IMR-90 (cell line): ENCODE results near the gene S100A13. TPM values are rescaled to one million over a fixed set of nuclear protein-coding genes. Genes with fewer than 3 reads are reported as not detected.

Source experiments
- ATAC-seq: fragments of 200-7000 bp; cut with Tn5 transposase; 2 replicates; pipeline ENCODE4 v1.9.1; 2020; ENCODE audit warnings: low read depth, mild to moderate bottlenecking, moderate library complexity
- BruUV-seq: library from RNA; stranded (reverse); fragments of 400-500 nt; replicated peaks from 2 replicates; lab custom pipeline; 2021; lab: Mats Ljungman, UMichigan
- CTCF ChIA-PET: fragments of 300-600 bp; formaldehyde crosslinking; extraction: SDS; loops from one replicate; lab custom pipeline; 2021; ENCODE audit warnings: antibody characterized with exemption; lab: Yijun Ruan, JAX
- POLR2A ChIA-PET: fragments of 300-600 bp; sonication (Branson Sonifier 250); formaldehyde crosslinking; loops from one replicate; lab custom pipeline; 2022; ENCODE audit warnings: antibody characterized with exemption; ENCODE audit not compliant: unreplicated experiment; lab: Charles Lee
- DNase-seq: peaks from one replicate; pipeline ENCODE4 v3.0.0; 2013
- H2AFZ ChIP-seq: replicated peaks from 2 replicates; pipeline ENCODE3; 2013; ENCODE audit warnings: low read length, mild to moderate bottlenecking; ENCODE audit not compliant: poor library complexity
- H2AK5ac ChIP-seq: 2 replicates; pipeline ENCODE4 v1.6.1; 2013; ENCODE audit warnings: low read depth, low read length, inconsistent platforms
- H2AK9ac ChIP-seq: replicated peaks from 2 replicates; pipeline ENCODE3; 2013; ENCODE audit warnings: mild to moderate bottlenecking, low read depth, low read length, moderate library complexity; ENCODE audit not compliant: poor library complexity
- H2BK120ac ChIP-seq: 2 replicates; pipeline ENCODE4 v1.6.1; 2013; ENCODE audit warnings: low read depth, low read length, inconsistent platforms
- H2BK15ac ChIP-seq: 3 replicates; pipeline ENCODE4 v1.6.1; 2013; ENCODE audit warnings: low read depth, low read length, inconsistent platforms
- H2BK20ac ChIP-seq: 2 replicates; pipeline ENCODE4 v1.6.1; 2013; ENCODE audit warnings: low read depth, mild to moderate bottlenecking, inconsistent platforms, low read length, moderate library complexity
- H2BK5ac ChIP-seq: 2 replicates; pipeline ENCODE4 v1.6.1; 2013; ENCODE audit warnings: mild to moderate bottlenecking, low read depth, low read length, inconsistent platforms; ENCODE audit not compliant: poor library complexity, severe bottlenecking
- H3K14ac ChIP-seq: replicated peaks from 2 replicates; pipeline ENCODE4 v1.6.1; 2013; ENCODE audit warnings: low read depth, low read length, inconsistent platforms
- H3K18ac ChIP-seq: 2 replicates; pipeline ENCODE4 v1.6.1; 2013; ENCODE audit warnings: low read depth, low read length, control low read depth
- H3K23ac ChIP-seq: 2 replicates; pipeline ENCODE4 v1.6.1; 2013; ENCODE audit warnings: low read depth, low read length, inconsistent platforms
- H3K27ac ChIP-seq: 2 replicates; pipeline ENCODE4 v1.5.1; 2013; ENCODE audit warnings: mild to moderate bottlenecking, control low read depth, low read length; ENCODE audit not compliant: insufficient read depth
- H3K27me3 ChIP-seq: 2 replicates; pipeline ENCODE4 v1.6.1; 2013; ENCODE audit warnings: low read length; ENCODE audit not compliant: control insufficient read depth, insufficient read depth
- H3K36me3 ChIP-seq: 2 replicates; pipeline ENCODE4 v1.6.1; 2013; ENCODE audit warnings: low read length, mixed read lengths; ENCODE audit not compliant: control insufficient read depth, insufficient read depth
- H3K4ac ChIP-seq: 2 replicates; pipeline ENCODE4 v1.6.1; 2013; ENCODE audit warnings: low read depth, low read length, inconsistent platforms
- H3K4me1 ChIP-seq: 2 replicates; pipeline ENCODE4 v1.6.1; 2013; ENCODE audit warnings: low read length, mixed read lengths; ENCODE audit not compliant: control insufficient read depth, insufficient read depth
- H3K4me2 ChIP-seq: 2 replicates; pipeline ENCODE4 v1.6.1; 2013; ENCODE audit warnings: low read depth, mild to moderate bottlenecking, control low read depth, low read length, moderate library complexity
- H3K4me3 ChIP-seq: 2 replicates; pipeline ENCODE4 v1.5.1; 2013; ENCODE audit warnings: low read depth, mild to moderate bottlenecking, control low read depth, low read length, moderate library complexity; ENCODE audit not compliant: insufficient read depth
- H3K56ac ChIP-seq: 2 replicates; pipeline ENCODE4 v1.6.1; 2013; ENCODE audit warnings: low read length, inconsistent platforms; ENCODE audit not compliant: insufficient read depth; ENCODE audit errors: extremely low read depth
- H3K79me1 ChIP-seq, 2 experiments: 2 replicates each; pipeline ENCODE4 v1.6.1; 2013; ENCODE audit warnings: low read length in 2 of 2, inconsistent platforms in 1 of 2, low read depth in 1 of 2
- H3K9ac ChIP-seq: 2 replicates; pipeline ENCODE4 v1.6.1; 2013; ENCODE audit warnings: low read depth, low read length, control low read depth
- H3K9me1 ChIP-seq: 2 replicates; pipeline ENCODE4 v1.6.1; 2013; ENCODE audit warnings: low read length, inconsistent platforms; ENCODE audit not compliant: insufficient read depth
- H3K9me3 ChIP-seq: 2 replicates; pipeline ENCODE4 v1.6.1; 2013; ENCODE audit warnings: low read length; ENCODE audit not compliant: control insufficient read depth, insufficient read depth
- H4K20me1 ChIP-seq: 2 replicates; pipeline ENCODE4 v1.6.1; 2013; ENCODE audit warnings: low read length, inconsistent platforms; ENCODE audit not compliant: insufficient read depth
- H4K5ac ChIP-seq: 2 replicates; pipeline ENCODE4 v1.6.1; 2013; ENCODE audit warnings: mild to moderate bottlenecking, low read depth, low read length, control low read depth
- H4K8ac ChIP-seq, 2 experiments: 2 replicates each; pipeline ENCODE4 v1.6.1; 2013; ENCODE audit warnings: low read depth in 2 of 2, low read length in 2 of 2, control low read depth in 1 of 2, inconsistent platforms in 1 of 2
- H4K91ac ChIP-seq: 2 replicates; pipeline ENCODE4 v1.6.1; 2013; ENCODE audit warnings: low read depth, low read length, inconsistent platforms; ENCODE audit not compliant: insufficient read depth
- BHLHE40 ChIP-seq: fragments of 150-350 bp; IDR thresholded peaks from 2 replicates; pipeline ENCODE4 v1.6.1; 2016; ENCODE audit warnings: mild to moderate bottlenecking, low read depth, low read length
- FOS ChIP-seq: fragments of 150-350 bp; IDR thresholded peaks from 2 replicates; pipeline ENCODE4 v1.6.1; 2016; ENCODE audit warnings: low read depth, low read length
- RCOR1 ChIP-seq: IDR thresholded peaks from 2 replicates; pipeline ENCODE4 v1.6.1; 2012; ENCODE audit warnings: mild to moderate bottlenecking, low read length, improper control_type of control experiment; ENCODE audit not compliant: insufficient replicate concordance
- WGBS, 2 experiments: methylation state at CpG; one replicate each; pipeline versions ENCODE4 v1.1.5 to v1.1.7; 2013; ENCODE audit warnings: missing lambda C conversion rate in 2 of 2; ENCODE audit not compliant: insufficient read length in 1 of 2; ENCODE audit errors: extremely low coverage in 2 of 2; 5-methylcytosine and 5-hydroxymethylcytosine counted together
- dilution Hi-C: fragments of 300-500 bp; cut with HindIII; formaldehyde crosslinking; loops from one replicate; pipeline ENCODE4 v1.14.3; 2018; ENCODE audit warnings: low sequenced_read_pairs; ENCODE audit not compliant: unreplicated experiment
- in situ Hi-C: fragments of 300-500 bp; cut with MboI; formaldehyde crosslinking; loops from 3 replicates; pipeline ENCODE4 v1.14.3; 2019; ENCODE audit warnings: low sequenced_read_pairs, inconsistent platforms, mixed read lengths
- intact Hi-C: fragments of 100-400 bp; cut with micrococcal nuclease; formaldehyde crosslinking; loops from 2 replicates; pipeline ENCODE4 v1.10.0; 2022
- polyA plus RNA-seq, 3 experiments: library from polyadenylated mRNA; depleted of rRNA; stranded (reverse); fragments of >200 nt; gene quantifications; 2 replicates each; pipeline ENCODE4 v1.2.3, GENCODE V29; 2012; ENCODE audit warnings: low replicate concordance in 1 of 3
- total RNA-seq: library from RNA; depleted of rRNA; stranded (reverse); fragments of >200 nt; gene quantifications from 2 replicates; pipeline ENCODE4 v1.2.3, GENCODE V29; 2012

S100A13 gene
- total and polyA plus RNA-seq, 2 of the 4 experiments (the other 2 are of a cell fraction) = 122 to 468 TPM

- H3K56ac ChIP-seq = no peak overlapping the region
- H3K27ac ChIP-seq = no peak overlapping the region
- no peak overlapping the region for H2AFZ ChIP-seq
- H3K79me1 ChIP-seq = peaks cover 0 to 8% of the 10 kb centered on the region in 2 experiments; a peak in 2 of 4 replicates
- H4K8ac ChIP-seq = no peak overlapping the region
- ATAC-seq = peak; percentile 48
- no peaks in the 10 kb centered on the region; the same call in 1 of the 2 replicates for H3K9me1 ChIP-seq
- no peaks in the 10 kb centered on the region for H4K20me1 ChIP-seq
- no peak overlapping the region for H4K91ac ChIP-seq
- no peak overlapping the region for H3K4me2 ChIP-seq
- H3K4me3 ChIP-seq = no peak overlapping the region
- no peak overlapping the region for H3K4ac ChIP-seq
- H3K9me3 ChIP-seq = no peaks in the 10 kb centered on the region
- no peaks in the 10 kb centered on the region for H3K36me3 ChIP-seq
- no peak overlapping the region for H2BK5ac ChIP-seq
- no peak overlapping the region for H2BK120ac ChIP-seq
- ChIA-PET POLR2A (interaction anchor here (0.7 kb wide), 1 partner anchor 95 kb away, joined by 3 read pairs; no protein-coding TSS in a partner anchor), CTCF (interaction anchor here (1.0 kb wide), 1 partner anchor 25 kb away, joined by 3 read pairs; no protein-coding TSS in a partner anchor)
- DNase-seq = peak; percentile 86
- intact Hi-C loops (no loop called here), dilution Hi-C loops (no loop called here), in situ Hi-C loops (no loop called here)
- no CpG with 5 or more reads among the region's 6 CpGs for WGBS, 2 experiments
- H3K9ac ChIP-seq = no peak overlapping the region
- no peak overlapping the region for H3K14ac ChIP-seq
- no peaks in the 10 kb centered on the region for H3K27me3 ChIP-seq
- H2BK20ac ChIP-seq = no peak overlapping the region
- no peak overlapping the region for H2AK5ac ChIP-seq
- H4K5ac ChIP-seq = no peak overlapping the region
- H3K23ac ChIP-seq = no peak overlapping the region
- H3K18ac ChIP-seq = no peak overlapping the region
- no TSS peak for BruUV-seq
- H2BK15ac ChIP-seq = no peak overlapping the region
- TF ChIP-seq FOS = peak; percentile 64; the same call in 1 of the 2 replicates
- peak; percentile 28; the same call in 1 of the 2 replicates for TF ChIP-seq BHLHE40
- no peak for TF ChIP-seq RCOR1
- peaks cover 10% of the 10 kb centered on the region for H3K4me1 ChIP-seq
- no peak overlapping the region for H2AK9ac ChIP-seq
These were observed 30.1 kb downstream of the S100A13 start for GRCh38 chr1:153597206-153597605.
